SU-DHL-6 (cell line): ENCODE results near the gene ZNF729.

Experiments used
- EZH2phosphoT487 ChIP-seq: fragments of 200-600 bp; sonication (generic), shearing (Covaris generic); conservative IDR thresholded peaks from 2 replicates; pipeline ENCODE4 v1.6.1; 2018; ENCODE audit warnings: mild to moderate bottlenecking, antibody characterized with exemption, low read length, moderate library complexity, mixed read lengths
- TF ChIP-seq, protein P1 (sequence below): fragments of 200-600 bp; sonication (generic); IDR thresholded peaks from one replicate; pipeline ENCODE4 v1.5.1; 2017; ENCODE audit warnings: antibody characterized with exemption, mild to moderate bottlenecking, low read length, moderate library complexity; ENCODE audit not compliant: insufficient read depth, poor library complexity, severe bottlenecking

DNA sequence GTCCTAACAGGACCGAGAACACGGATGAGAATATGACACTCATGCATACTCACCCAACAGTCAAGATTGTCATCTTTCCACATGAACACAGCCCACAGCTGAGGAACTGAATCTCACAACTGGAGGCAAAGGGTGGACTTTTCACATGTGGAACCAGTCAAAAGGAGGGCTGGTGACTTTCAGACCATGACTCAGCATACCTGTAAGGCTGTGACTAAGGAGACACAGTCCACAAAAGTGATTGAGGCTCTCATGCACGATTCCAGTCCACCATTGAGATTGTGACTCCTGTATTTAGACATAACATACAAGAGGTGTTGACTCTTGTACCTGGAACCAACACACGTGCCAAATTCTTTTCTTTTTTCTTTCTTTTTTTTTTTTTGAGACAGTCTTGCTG is 40.0 kb downstream of the ZNF729 start:
- TF ChIP-seq, protein P1, sequence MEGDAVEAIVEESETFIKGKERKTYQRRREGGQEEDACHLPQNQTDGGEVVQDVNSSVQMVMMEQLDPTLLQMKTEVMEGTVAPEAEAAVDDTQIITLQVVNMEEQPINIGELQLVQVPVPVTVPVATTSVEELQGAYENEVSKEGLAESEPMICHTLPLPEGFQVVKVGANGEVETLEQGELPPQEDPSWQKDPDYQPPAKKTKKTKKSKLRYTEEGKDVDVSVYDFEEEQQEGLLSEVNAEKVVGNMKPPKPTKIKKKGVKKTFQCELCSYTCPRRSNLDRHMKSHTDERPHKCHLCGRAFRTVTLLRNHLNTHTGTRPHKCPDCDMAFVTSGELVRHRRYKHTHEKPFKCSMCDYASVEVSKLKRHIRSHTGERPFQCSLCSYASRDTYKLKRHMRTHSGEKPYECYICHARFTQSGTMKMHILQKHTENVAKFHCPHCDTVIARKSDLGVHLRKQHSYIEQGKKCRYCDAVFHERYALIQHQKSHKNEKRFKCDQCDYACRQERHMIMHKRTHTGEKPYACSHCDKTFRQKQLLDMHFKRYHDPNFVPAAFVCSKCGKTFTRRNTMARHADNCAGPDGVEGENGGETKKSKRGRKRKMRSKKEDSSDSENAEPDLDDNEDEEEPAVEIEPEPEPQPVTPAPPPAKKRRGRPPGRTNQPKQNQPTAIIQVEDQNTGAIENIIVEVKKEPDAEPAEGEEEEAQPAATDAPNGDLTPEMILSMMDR = no peak
- TF ChIP-seq EZH2phosphoT487 = no peak
